HEK293 (cell line): Measurements from ENCODE around the gene CCDC40.

Experiments
- BCL11A ChIP-seq: fragments of 450-650 bp; formaldehyde crosslinking; IDR thresholded peaks from 2 replicates; pipeline ENCODE4 v1.5.1; 2016; ENCODE audit warnings: low read depth, missing biosample characterization, missing genetic modification characterization
- BCL6B ChIP-seq: fragments of 450-650 bp; formaldehyde crosslinking; IDR thresholded peaks from 2 replicates; pipeline ENCODE4 v1.5.1; 2017; ENCODE audit warnings: missing biosample characterization, missing genetic modification characterization
- CTCF ChIP-seq: fragments of 450-650 bp; formaldehyde crosslinking; IDR thresholded peaks from 2 replicates; pipeline ENCODE4 v1.5.1; 2016; ENCODE audit warnings: missing biosample characterization, missing genetic modification characterization
- EGR2 ChIP-seq: fragments of 450-650 bp; formaldehyde crosslinking; IDR thresholded peaks from 2 replicates; pipeline ENCODE4 v1.5.1; 2016; ENCODE audit warnings: low read depth, missing biosample characterization, missing genetic modification characterization
- GLI2 ChIP-seq: fragments of 450-650 bp; formaldehyde crosslinking; IDR thresholded peaks from 2 replicates; pipeline ENCODE4; 2017; ENCODE audit warnings: missing biosample characterization, missing genetic modification characterization, low read depth, borderline replicate concordance
- GLIS1 ChIP-seq: fragments of 450-650 bp; formaldehyde crosslinking; IDR thresholded peaks from 2 replicates; pipeline ENCODE4 v1.5.1; 2016; ENCODE audit warnings: missing biosample characterization, missing genetic modification characterization
- KLF9 ChIP-seq: fragments of 450-650 bp; formaldehyde crosslinking; IDR thresholded peaks from 2 replicates; pipeline ENCODE4 v1.5.1; 2016; ENCODE audit warnings: missing biosample characterization, missing genetic modification characterization, low read depth
- MZF1 ChIP-seq: fragments of 450-650 bp; formaldehyde crosslinking; IDR thresholded peaks from 2 replicates; pipeline ENCODE4 v1.5.1; 2017; ENCODE audit warnings: missing biosample characterization, missing genetic modification characterization, borderline replicate concordance
- OVOL3 ChIP-seq: fragments of 450-650 bp; formaldehyde crosslinking; IDR thresholded peaks from 2 replicates; pipeline ENCODE4 v1.5.1; 2016; ENCODE audit warnings: missing biosample characterization, missing genetic modification characterization
- PRDM6 ChIP-seq: fragments of 450-650 bp; formaldehyde crosslinking; IDR thresholded peaks from 2 replicates; pipeline ENCODE4 v1.5.1; 2017; ENCODE audit warnings: missing biosample characterization, missing genetic modification characterization
- RBAK ChIP-seq: fragments of 450-650 bp; formaldehyde crosslinking; IDR thresholded peaks from 2 replicates; pipeline ENCODE4 v1.5.1; 2016; ENCODE audit warnings: missing biosample characterization, missing genetic modification characterization
- REPIN1 ChIP-seq: fragments of 450-650 bp; formaldehyde crosslinking; IDR thresholded peaks from 2 replicates; pipeline ENCODE4 v1.5.1; 2017; ENCODE audit warnings: missing biosample characterization, missing genetic modification characterization, low read depth
- ZBTB17 ChIP-seq: fragments of 450-650 bp; formaldehyde crosslinking; IDR thresholded peaks from 2 replicates; pipeline ENCODE4 v1.5.1; 2016; ENCODE audit warnings: missing biosample characterization, missing genetic modification characterization
- ZFP3 ChIP-seq: fragments of 450-650 bp; formaldehyde crosslinking; IDR thresholded peaks from 2 replicates; pipeline ENCODE4 v1.5.1; 2016; ENCODE audit warnings: low read depth, missing biosample characterization, missing genetic modification characterization
- ZFP41 ChIP-seq: fragments of 450-650 bp; formaldehyde crosslinking; IDR thresholded peaks from 2 replicates; pipeline ENCODE4 v1.5.1; 2016; ENCODE audit warnings: missing biosample characterization, missing genetic modification characterization, borderline replicate concordance
- ZNF10 ChIP-seq: fragments of 450-650 bp; formaldehyde crosslinking; IDR thresholded peaks from 2 replicates; pipeline ENCODE4 v1.5.1; 2017; ENCODE audit warnings: missing biosample characterization, missing genetic modification characterization
- ZNF211 ChIP-seq: fragments of 450-650 bp; formaldehyde crosslinking; IDR thresholded peaks from 2 replicates; pipeline ENCODE4 v1.5.1; 2016; ENCODE audit warnings: low read depth, missing biosample characterization, missing genetic modification characterization
- ZNF214 ChIP-seq: fragments of 450-650 bp; formaldehyde crosslinking; IDR thresholded peaks from 2 replicates; pipeline ENCODE4 v1.5.1; 2017; ENCODE audit warnings: missing biosample characterization, mild to moderate bottlenecking, missing genetic modification characterization, borderline replicate concordance
- ZNF24 ChIP-seq: fragments of 450-650 bp; formaldehyde crosslinking; IDR thresholded peaks from 2 replicates; pipeline ENCODE4 v1.5.1; 2016; ENCODE audit warnings: missing biosample characterization, missing genetic modification characterization
- ZNF391 ChIP-seq: fragments of 450-650 bp; formaldehyde crosslinking; IDR thresholded peaks from 2 replicates; pipeline ENCODE4 v1.5.1; 2016; ENCODE audit warnings: low read depth, missing biosample characterization, missing genetic modification characterization, borderline replicate concordance
- ZNF423 ChIP-seq: fragments of 450-650 bp; formaldehyde crosslinking; IDR thresholded peaks from 2 replicates; pipeline ENCODE4 v1.5.1; 2016; ENCODE audit warnings: missing biosample characterization, missing genetic modification characterization
- ZNF501 ChIP-seq: fragments of 450-650 bp; formaldehyde crosslinking; IDR thresholded peaks from 2 replicates; pipeline ENCODE4 v1.5.1; 2016; ENCODE audit warnings: missing biosample characterization, missing genetic modification characterization
- ZNF596 ChIP-seq: fragments of 450-650 bp; IDR thresholded peaks from 2 replicates; pipeline ENCODE4 v1.5.0; 2018; ENCODE audit warnings: missing biosample characterization, mild to moderate bottlenecking, missing genetic modification characterization, moderate library complexity
- ZNF701 ChIP-seq: fragments of 450-650 bp; formaldehyde crosslinking; IDR thresholded peaks from 2 replicates; pipeline ENCODE4 v1.5.1; 2016; ENCODE audit warnings: missing biosample characterization, missing genetic modification characterization
- ZNF768 ChIP-seq: fragments of 450-650 bp; formaldehyde crosslinking; IDR thresholded peaks from 2 replicates; pipeline ENCODE4 v1.5.1; 2018; ENCODE audit warnings: missing biosample characterization, mild to moderate bottlenecking, missing genetic modification characterization
- ZNF776 ChIP-seq: fragments of 450-650 bp; formaldehyde crosslinking; IDR thresholded peaks from 2 replicates; pipeline ENCODE4 v1.5.0; 2017; ENCODE audit warnings: missing biosample characterization, missing genetic modification characterization, borderline replicate concordance
- TF ChIP-seq, protein P1 (sequence below): fragments of 450-650 bp; formaldehyde crosslinking; IDR thresholded peaks from 2 replicates; pipeline ENCODE4 v1.5.1; 2016; ENCODE audit warnings: missing biosample characterization, missing genetic modification characterization
- TF ChIP-seq, protein P2 (sequence below): fragments of 450-650 bp; formaldehyde crosslinking; IDR thresholded peaks from 2 replicates; pipeline ENCODE4 v1.5.1; 2016; ENCODE audit warnings: missing biosample characterization, missing genetic modification characterization, low read depth

CCDC40 gene

DNA sequence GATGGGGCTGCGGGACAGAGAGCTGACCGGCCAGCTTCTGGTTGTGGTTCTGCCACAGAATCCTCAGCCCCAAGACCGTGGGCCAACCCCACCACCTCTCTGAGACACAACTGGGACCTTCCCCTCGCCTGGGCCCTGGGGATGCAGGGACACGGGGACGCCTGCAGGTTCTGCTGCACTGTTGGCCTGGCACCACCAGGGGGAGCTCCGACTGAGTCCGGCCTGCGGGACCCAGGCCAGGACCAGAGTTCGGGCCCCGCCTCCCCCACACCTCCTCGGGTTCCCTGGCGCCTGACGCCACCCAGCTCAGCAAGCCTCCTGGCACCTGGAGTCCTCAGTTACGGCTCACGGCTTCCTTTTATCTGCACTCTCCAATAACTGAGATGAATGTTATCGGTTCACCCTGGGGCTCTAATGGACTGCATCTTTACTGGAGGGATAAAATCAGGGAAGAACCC, 28.0 kb upstream of the CCDC40 start (continued):
- TF ChIP-seq OVOL3: no peak
- 0 out of 2 replicates have a peak, but pooled peaks have one; percentile 49 for TF ChIP-seq ZNF391 (tag by site-specific recombination)
- no peak for TF ChIP-seq ZNF776 (tag by site-specific recombination)
- TF ChIP-seq ZFP3 (tag by site-specific recombination): no peak
- TF ChIP-seq ZNF214: no peak
- TF ChIP-seq ZNF10: no peak
- TF ChIP-seq REPIN1 (tag by site-specific recombination): no peak
- TF ChIP-seq CTCF: peak; percentile 94
- TF ChIP-seq, protein P1, sequence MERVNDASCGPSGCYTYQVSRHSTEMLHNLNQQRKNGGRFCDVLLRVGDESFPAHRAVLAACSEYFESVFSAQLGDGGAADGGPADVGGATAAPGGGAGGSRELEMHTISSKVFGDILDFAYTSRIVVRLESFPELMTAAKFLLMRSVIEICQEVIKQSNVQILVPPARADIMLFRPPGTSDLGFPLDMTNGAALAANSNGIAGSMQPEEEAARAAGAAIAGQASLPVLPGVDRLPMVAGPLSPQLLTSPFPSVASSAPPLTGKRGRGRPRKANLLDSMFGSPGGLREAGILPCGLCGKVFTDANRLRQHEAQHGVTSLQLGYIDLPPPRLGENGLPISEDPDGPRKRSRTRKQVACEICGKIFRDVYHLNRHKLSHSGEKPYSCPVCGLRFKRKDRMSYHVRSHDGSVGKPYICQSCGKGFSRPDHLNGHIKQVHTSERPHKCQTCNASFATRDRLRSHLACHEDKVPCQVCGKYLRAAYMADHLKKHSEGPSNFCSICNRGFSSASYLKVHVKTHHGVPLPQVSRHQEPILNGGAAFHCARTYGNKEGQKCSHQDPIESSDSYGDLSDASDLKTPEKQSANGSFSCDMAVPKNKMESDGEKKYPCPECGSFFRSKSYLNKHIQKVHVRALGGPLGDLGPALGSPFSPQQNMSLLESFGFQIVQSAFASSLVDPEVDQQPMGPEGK (tag by site-specific recombination): peak; percentile 86
- TF ChIP-seq ZNF768 (tag by site-specific recombination): no peak
- TF ChIP-seq ZNF596 (tag by site-specific recombination): 0 out of 2 replicates have a peak, but pooled peaks have one; percentile 3
- TF ChIP-seq RBAK (tag by site-specific recombination): no peak
- peak; percentile 83 for TF ChIP-seq ZBTB17 (tag by site-specific recombination)
- TF ChIP-seq, protein P2, sequence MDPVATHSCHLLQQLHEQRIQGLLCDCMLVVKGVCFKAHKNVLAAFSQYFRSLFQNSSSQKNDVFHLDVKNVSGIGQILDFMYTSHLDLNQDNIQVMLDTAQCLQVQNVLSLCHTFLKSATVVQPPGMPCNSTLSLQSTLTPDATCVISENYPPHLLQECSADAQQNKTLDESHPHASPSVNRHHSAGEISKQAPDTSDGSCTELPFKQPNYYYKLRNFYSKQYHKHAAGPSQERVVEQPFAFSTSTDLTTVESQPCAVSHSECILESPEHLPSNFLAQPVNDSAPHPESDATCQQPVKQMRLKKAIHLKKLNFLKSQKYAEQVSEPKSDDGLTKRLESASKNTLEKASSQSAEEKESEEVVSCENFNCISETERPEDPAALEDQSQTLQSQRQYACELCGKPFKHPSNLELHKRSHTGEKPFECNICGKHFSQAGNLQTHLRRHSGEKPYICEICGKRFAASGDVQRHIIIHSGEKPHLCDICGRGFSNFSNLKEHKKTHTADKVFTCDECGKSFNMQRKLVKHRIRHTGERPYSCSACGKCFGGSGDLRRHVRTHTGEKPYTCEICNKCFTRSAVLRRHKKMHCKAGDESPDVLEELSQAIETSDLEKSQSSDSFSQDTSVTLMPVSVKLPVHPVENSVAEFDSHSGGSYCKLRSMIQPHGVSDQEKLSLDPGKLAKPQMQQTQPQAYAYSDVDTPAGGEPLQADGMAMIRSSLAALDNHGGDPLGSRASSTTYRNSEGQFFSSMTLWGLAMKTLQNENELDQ (tag by site-specific recombination): no peak
- TF ChIP-seq KLF9 (tag by site-specific recombination): peak; percentile 89
- TF ChIP-seq ZNF423 (tag by site-specific recombination): peak; percentile 33; the same call in 1 of the 2 replicates
- no peak for TF ChIP-seq ZNF501 (tag by site-specific recombination)
- TF ChIP-seq ZNF24 (tag by site-specific recombination): 0 out of 2 replicates have a peak, but pooled peaks have one; percentile 44
- no peak for TF ChIP-seq ZNF211 (tag by site-specific recombination)
- TF ChIP-seq BCL11A (tag by site-specific recombination): no peak; the same call in 1 of the 2 replicates
- no peak for TF ChIP-seq PRDM6 (tag by site-specific recombination)
- TF ChIP-seq GLI2 (tag by site-specific recombination): no peak
- peak; percentile 53; the same call in 1 of the 2 replicates for TF ChIP-seq GLIS1 (tag by site-specific recombination)
- TF ChIP-seq MZF1: no peak
- no peak for TF ChIP-seq EGR2
- no peak for TF ChIP-seq ZFP41
- TF ChIP-seq ZNF701 (tag by site-specific recombination): no peak
- TF ChIP-seq BCL6B (tag by site-specific recombination): no peak
